SU-DHL-6 (cell line): Measurements from ENCODE around the gene ST6GALNAC3.

ENCODE experiments used
- EZH2phosphoT487 ChIP-seq: fragments of 200-600 bp; sonication (generic), shearing (Covaris generic); conservative IDR thresholded peaks from 2 replicates; pipeline ENCODE4 v1.6.1; 2018; ENCODE audit warnings: mild to moderate bottlenecking, antibody characterized with exemption, low read length, moderate library complexity, mixed read lengths
- TF ChIP-seq, protein P1 (sequence below): fragments of 200-600 bp; sonication (generic); IDR thresholded peaks from one replicate; pipeline ENCODE4 v1.5.1; 2017; ENCODE audit warnings: antibody characterized with exemption, mild to moderate bottlenecking, low read length, moderate library complexity; ENCODE audit not compliant: insufficient read depth, poor library complexity, severe bottlenecking

DNA sequence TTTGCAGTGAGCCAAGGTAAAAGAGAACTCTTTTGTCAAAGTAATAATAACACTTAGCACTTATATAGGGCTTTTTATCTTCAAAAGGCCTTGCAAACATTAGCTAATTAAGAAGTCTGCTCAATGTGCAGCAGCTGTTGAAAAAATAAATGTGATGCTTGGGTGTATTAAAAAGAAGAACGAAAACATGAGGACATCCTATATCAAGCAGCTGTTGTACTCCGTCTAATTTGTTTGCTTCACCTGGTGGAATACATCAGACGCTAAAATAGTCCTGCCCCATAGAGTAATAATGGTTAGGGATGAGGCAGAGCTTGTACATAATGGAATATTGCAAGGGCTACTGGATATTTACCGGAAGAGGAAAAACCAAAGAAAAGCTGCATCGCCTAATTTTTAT is 299.5 kb downstream of the ST6GALNAC3 start:
- TF ChIP-seq, protein P1, sequence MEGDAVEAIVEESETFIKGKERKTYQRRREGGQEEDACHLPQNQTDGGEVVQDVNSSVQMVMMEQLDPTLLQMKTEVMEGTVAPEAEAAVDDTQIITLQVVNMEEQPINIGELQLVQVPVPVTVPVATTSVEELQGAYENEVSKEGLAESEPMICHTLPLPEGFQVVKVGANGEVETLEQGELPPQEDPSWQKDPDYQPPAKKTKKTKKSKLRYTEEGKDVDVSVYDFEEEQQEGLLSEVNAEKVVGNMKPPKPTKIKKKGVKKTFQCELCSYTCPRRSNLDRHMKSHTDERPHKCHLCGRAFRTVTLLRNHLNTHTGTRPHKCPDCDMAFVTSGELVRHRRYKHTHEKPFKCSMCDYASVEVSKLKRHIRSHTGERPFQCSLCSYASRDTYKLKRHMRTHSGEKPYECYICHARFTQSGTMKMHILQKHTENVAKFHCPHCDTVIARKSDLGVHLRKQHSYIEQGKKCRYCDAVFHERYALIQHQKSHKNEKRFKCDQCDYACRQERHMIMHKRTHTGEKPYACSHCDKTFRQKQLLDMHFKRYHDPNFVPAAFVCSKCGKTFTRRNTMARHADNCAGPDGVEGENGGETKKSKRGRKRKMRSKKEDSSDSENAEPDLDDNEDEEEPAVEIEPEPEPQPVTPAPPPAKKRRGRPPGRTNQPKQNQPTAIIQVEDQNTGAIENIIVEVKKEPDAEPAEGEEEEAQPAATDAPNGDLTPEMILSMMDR, result no peak
- TF ChIP-seq EZH2phosphoT487, result no peak
